CD4-positive, alpha-beta T cell treated with Interleukin-15 for 1 hour (primary cell): ENCODE measurements around the gene SMG6.

Experiments
- DNase-seq: peaks from one replicate; pipeline ENCODE4 v3.0.0-alpha.2; 2020

SMG6 gene

GRCh38 chr17:2093349-2093748, 210.2 kb downstream of the SMG6 start:
- DNase-seq = no peak

GRCh38 chr17:2092253-2092652, 211.3 kb downstream of the SMG6 start:
- DNase-seq = no peak

GRCh38 chr17:2090804-2091534, 212.6 kb downstream of the SMG6 start:
- DNase-seq = no peak

DNA sequence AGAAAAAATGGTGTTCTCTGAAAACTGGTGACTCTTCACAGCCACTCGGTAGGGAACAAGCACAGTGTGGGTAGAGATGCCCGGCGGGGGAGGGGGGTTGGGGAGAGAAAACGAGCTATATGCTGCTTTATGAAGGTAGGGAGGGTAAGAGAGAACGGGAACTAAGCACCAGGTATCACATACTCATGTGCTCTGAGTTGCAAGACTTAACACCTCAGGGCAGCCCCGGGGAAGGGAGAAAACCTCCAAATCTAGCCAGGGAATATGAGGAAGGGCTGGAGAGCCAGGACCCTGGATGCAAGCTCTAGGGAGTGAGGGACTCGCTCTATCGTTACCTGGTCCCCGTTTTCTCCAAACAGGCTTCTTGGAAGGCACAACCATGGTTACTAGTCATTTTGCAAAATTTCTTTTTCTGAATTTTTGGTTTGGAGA, 213.4 kb downstream of the SMG6 start:
- no peak for DNase-seq

GRCh38 chr17:2089021-2089422, 214.6 kb downstream of the SMG6 start:
- no peak for DNase-seq

GRCh38 chr17:2087597-2088211, 215.9 kb downstream of the SMG6 start:
- peak; percentile 74 for DNase-seq

- no peak for DNase-seq
These were observed 217.3 kb downstream of the SMG6 start for GRCh38 chr17:2086306-2086705.

GRCh38 chr17:2085648-2085949, 218.0 kb downstream of the SMG6 start:
- DNase-seq = no peak

DNA sequence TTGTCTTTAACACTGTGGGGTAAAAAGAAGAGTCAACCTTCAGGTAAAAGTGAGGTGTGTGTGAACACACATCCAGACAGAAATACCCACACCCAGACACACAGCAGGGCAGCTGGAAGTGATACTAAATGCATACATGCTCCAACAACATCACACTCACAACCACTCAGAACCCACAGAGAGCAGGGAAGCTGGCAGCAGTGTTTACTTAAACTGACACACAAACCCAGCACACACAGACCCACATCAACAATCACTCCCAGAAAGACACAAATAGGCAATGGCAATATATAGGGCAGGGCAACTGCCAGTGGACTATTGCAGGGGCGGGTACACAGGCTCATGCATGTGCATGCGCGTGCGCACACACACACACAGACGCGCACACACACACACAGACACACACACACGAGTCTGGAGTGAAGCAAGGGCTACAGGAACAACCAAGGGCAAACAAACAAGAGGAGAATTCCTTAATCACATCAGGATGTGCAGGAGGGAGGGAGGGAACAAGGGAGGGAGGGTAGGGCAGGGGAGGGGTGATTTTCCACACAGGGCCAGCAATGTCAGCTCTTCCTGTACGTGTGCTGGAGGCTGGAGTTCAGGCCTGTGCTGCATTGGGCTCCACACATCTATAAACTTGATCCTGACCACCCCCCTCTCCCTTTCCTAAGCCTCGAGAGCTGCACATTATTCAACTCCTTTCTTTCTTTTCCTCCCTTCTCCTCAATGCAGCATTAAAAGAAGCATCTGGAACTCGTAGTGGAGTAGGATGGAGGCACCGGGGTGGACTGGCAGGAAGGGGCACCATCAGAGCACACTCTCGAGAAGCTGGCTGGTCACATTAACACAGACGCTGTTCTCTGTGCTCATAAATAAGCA, 218.6 kb downstream of the SMG6 start:
- DNase-seq = no peak

DNA sequence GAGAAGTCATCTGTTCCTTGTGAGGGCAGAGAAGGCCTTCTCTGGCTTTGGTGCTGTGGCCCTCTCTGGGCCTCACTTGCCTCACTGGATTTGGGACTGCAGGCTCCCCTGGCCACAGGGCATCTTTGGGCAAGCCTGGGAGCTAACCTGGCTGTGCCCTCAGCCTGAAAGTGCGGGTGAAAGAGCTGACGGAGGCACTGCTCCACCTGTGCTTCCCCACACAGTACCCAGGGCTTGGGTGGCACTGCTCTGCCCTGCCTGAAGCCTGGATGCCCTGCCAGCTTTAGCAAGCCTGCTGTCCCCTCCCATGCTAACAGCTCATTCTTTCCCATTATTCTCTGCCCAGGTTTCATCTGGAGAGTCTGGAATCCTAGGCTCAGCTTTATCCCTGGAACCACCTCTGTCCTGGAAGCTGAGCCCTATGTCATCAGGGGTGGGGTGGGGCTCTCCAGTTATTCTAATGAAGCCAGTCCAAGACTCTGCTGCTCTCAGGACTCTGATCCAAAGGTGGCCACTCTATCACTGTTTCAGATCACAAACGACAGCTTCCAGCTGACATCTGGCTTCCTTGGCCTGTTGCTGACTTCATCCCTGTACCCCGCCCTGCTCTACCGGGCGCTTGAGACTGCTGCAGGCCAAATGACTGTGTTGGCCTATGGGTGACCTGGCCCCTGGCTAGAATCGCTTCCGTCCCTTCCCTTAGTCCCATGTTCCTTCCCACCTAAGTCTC, 219.4 kb downstream of the SMG6 start:
- no peak for DNase-seq

DNA sequence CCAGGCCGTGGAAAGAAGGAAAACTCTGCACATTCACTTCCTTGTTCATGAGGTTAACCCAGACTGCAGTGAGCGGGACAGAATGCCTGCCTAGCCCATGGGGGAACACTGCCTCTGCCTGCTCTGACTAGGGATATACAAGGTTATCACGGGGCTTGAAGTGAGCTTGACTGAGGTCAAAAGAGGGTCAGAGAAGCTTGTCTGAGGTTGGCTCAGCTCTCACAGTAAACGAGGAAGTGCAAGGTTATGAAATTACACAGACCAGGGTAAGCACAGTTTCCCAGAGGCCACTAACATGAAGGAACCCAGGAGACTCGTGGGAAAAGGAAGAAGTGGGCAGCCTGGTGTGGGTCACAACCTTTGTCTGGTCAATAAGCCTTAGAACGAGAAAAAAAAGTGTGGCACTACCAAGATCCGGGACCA, 220.0 kb downstream of the SMG6 start:
- DNase-seq = peak; percentile 71

GRCh38 chr17:2082003-2082781, 221.4 kb downstream of the SMG6 start:
- no peak for DNase-seq

DNA sequence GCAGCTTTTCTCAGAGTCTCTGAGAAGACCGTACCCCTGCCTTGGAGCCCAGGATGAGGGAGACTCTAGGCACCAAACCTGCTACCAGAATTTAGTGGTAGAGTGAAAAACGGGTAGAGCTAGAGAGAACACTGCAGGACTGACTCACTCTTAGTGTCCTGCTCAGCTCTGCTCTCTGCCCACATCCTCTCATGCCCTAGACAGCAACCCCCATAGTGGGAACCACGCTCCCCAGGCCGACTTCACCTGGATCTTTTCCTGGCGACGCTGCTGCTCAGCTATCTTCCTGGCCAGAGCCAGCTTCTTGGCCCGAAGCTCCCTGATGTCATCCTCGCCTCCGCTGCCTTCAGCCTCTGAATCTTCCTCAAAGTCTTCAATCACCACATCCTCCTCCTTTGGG, 222.0 kb downstream of the SMG6 start:
- no peak for DNase-seq

DNA sequence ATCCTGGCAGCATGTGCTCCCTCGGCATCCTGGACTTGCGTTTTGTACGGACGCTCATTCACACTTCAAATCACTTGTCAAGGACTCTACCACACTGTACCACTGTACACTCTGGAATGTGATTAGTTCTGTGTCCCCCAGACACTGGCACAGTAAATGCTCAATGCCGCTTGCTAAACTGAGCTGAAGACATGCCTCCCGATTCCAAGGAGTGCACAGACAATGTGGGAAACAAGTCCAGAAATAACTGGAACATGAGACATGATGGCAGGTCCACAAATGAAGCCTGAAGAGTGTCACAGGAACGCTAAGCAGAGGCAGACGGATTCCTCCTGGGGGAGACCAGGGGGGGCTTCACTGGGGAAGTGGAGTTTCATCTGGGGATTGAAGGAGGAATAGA, 226.5 kb downstream of the SMG6 start:
- DNase-seq = no peak

DNA sequence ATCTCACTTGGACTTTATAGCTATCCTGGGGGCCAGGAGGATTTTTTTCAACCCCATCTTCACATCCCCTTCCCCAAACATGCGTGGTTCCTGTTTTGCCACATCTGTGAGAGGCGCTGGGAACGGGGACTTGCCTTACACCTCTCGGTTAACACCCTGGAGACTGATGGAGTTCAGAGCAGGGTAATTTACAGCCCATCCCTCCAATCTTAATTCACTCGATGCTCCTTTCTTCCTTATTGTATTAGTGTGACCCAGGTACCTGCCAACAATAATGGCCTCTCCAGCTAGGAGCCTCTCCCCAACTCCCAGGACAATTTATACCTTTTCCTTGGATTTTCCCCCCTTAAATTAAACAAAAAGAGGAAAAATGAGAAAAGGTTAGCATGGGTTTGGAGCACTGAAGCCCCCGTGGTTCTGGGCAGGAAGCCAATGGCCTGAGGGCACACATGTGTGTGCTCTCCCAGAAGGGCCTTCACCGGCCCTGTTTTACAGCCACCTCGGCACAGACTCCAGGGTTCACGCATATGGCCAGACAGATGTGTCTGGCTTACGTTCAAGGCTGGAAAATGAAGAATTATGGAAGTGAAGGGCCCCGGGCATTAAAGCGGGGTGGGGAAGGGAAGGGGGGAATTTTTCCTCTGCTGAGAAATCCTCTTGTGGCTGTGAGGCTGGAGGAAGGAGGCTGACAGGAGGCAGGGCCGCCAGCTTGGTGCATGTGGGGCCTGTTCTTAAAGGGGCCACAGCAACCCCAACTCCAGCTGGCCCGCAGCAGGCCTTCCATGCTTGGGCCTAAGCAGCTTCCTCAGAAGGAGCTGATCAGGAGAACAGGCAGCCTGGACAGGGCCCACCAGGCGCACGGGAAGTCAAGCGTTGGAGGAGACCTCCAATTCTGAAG, 227.2 kb downstream of the SMG6 start:
- DNase-seq = no peak

DNA sequence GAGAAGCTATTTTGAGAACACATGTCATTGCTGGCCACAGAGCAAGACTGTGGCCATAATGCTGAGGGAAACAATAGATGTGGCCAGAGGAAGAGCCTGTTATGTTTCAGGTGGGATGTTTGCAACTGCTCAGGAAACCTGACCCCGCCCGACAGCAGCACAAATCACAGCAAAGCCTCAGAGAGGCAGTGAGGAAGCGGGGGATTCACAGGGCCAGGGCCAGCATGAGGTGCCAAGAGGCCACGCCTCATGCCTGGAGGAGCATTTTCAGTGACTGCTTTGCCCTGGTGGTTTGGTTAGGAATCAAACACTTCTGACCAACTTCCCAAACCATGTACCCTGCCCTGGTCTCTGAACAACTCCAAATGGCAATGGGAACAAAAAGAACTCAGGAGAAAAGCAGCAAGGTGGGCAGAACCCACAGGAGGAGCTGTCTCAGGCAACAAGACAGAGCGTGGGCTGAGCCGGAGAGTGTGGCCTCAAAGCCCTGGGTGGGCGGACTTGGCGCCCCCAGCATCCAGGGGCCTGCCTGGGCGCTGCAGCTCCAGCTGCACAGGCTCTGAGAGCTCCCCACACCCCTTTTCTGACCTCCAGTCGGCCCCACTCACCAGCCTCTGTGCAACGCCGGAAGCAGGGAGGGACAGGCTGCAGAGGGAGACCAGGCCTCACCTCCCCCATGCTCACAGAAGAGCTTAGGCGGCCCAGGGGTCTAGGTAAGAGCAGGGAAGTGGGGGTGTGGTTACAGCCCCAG, 228.1 kb downstream of the SMG6 start:
- DNase-seq = no peak

- no peak for DNase-seq
These were observed 228.7 kb downstream of the SMG6 start for GRCh38 chr17:2074919-2075318.

DNA sequence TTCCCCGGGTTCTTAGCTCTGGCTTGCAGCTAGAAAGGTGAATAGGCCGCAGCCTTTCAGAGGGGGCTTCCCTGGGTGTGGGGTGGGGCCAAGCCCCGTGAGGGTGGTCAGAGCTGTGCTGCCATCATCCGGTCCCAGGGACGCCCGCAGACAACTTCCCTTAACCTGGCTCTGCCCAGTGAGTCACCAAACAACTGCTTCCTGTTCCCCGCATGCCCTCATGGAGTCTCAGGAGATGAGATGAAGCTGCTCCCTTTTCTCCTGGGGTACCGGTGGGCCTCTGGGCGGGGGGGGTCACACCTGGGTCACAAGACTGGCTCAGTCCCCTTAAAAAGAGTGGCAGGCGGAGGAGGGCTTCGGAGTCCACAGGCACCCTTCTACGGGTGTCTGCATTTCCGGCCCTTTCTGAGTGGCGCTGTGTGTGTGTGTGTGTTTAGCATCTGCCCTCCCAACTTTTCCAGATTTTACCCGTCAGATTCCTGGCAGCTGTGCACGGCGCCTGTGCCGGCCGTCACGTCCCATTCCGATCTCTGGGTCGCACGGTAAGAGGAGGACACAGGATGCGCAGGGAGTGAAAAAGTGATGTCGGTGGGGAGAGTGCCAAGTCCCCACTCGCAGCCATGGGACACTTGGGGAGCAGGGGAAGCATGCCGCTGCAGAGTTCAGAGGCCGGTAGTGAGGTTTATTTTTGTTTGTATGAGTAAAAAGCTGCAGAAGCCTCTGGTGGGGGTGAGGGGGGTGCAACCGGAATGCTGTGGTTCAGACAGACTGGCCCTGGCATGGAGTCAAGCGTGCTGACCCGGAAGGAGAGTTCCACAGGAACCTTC, 231.9 kb downstream of the SMG6 start:
- DNase-seq = peak; percentile 52

GRCh38 chr17:2071024-2071385, 232.6 kb downstream of the SMG6 start:
- no peak for DNase-seq
